Fibroblast of skin of back (primary cell): ENCODE measurements around the gene ASPHD2.
"Not testable (repeated sequence)": the region's sequence is repeated elsewhere in the genome, so short reads cannot be mapped to it uniquely, and the experiment has no call there.

ENCODE experiments used
- DNase-seq: peaks from one replicate; pipeline ENCODE4 v3.0.0-alpha.2; 2013

ASPHD2 gene

GRCh38 chr22:26416670-26417276, 12.3 kb upstream of the ASPHD2 start:
- peak; percentile 85 for DNase-seq

DNA sequence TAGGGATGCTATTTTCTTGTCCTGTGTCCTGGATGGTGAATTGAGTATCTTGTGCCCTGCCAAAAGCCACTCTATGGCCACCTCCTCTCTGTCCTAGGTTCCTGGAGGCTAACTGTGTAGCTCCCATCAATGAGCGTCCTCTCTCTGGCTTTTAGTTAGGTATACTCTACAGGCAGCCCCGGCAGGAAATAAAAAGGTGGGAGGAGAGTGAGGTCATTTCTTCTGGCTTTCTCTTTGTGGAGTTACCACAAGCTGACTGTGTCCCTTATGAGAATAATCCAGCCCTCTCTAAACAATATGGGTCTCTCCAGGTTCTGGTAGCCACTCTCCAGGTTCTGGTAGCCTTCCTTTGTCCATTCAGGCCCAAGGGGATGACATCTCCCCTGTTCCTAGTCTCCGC, 11.7 kb upstream of the ASPHD2 start:
- no peak for DNase-seq

DNA sequence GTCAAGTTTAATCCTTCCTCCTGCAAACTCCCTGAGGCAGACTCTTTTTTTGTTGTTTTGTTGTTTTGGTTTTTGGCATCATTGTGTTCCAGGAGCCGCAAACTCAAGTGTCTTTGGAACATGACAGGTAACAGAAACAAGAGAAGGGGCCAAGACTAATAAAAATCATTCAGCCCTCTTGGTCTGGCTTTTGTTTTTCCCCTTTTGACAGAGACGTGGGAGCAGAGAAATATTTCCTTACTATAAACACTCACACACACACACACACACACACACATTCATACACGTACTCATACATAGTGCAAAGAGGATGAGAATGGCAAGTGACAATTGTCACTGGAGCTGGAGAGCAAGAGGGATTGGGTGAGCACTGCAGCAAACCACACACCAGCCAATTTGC, 10.4 kb upstream of the ASPHD2 start:
- no peak for DNase-seq

- no peak for DNase-seq
These were observed 2.1 kb upstream of the ASPHD2 start for GRCh38 chr22:26426924-26427323.

DNA sequence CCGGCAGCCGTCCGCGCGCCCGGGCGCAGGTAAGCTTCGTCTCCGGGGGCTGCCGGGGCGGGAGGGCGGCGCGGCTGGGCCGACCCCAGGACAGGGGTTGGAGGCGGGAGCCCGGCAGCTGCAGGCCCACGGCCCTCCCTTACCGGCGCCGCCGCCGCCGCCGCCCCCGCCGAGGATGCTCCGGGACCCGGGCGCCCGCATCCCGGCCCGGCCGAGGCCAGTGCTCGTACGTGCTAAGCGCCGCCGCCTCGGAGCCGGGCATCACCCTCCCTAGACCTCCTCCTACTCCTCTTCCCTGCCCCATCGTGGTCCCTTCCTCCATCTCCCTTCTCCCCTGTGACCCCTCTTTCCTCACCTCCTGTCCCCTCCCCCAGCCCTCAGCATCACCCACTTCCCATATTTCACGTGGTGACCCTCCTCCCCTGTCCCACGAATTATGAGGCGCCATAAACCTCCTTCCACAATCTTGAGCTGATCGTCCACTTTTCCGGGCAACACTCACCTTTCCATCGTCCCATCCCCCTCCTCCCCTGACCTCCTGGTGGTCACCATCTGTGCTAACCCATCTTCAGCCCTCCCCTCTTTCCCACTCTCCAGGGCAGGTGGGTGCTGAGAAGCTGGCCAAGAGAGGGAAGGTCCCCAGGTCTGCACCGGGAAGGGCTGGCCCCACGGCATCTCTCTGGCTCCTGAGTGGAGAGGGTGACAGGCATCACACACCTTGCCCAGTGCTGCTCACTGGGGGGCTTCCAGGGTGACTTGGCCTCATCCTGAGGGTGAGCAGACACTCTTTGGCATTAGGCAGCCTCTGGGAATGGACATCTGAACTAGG, 612 bp downstream of the ASPHD2 start:
- DNase-seq = no peak

GRCh38 chr22:26430600-26430999, 1.5 kb downstream of the ASPHD2 start:
- no peak for DNase-seq

GRCh38 chr22:26431261-26431995, 2.4 kb downstream of the ASPHD2 start:
- peak; percentile 25 for DNase-seq

DNA sequence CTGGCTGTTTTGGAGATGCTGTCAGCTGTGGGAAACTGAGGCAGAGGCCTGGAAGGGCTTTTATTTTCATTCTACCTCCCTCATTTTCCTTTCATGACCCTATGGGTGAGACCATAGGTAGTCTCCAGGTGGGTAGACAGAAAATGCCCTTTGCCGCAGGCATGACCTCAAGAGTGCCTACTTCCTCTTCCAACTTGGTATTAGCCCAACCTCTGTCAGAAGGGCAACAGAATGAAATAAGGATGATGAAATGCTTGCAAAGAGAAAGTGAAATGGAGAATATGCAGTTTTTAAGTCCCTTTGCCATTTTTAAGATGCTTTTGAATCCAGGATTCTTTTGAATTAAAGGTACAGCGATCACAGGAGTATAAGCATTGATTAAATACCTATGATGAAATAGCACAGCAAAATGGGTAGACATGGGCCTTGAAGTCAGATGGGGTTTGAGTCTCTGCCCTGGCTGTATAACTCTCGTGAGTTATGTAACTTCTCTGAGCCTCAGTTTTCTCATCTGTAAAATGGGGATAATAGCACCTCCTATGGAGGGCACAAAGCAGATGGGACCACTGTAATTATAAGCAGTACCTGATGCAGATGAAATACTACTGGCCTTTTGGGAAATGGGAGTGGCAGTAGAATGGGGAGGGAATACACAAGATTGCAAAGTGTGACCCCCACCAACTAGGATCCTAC, 3.7 kb downstream of the ASPHD2 start:
- no peak for DNase-seq

- no peak for DNase-seq
These were observed 4.7 kb downstream of the ASPHD2 start for GRCh38 chr22:26433805-26434204.

- DNase-seq = no peak
These were observed 6.5 kb downstream of the ASPHD2 start for GRCh38 chr22:26435327-26436093.

GRCh38 chr22:26436903-26437515, 7.9 kb downstream of the ASPHD2 start:
- DNase-seq = no peak

- DNase-seq = no peak
These were observed 8.8 kb downstream of the ASPHD2 start for GRCh38 chr22:26437694-26438392.

- DNase-seq = not testable (repeated sequence)
These were observed 9.7 kb downstream of the ASPHD2 start for GRCh38 chr22:26438776-26439175.

DNA sequence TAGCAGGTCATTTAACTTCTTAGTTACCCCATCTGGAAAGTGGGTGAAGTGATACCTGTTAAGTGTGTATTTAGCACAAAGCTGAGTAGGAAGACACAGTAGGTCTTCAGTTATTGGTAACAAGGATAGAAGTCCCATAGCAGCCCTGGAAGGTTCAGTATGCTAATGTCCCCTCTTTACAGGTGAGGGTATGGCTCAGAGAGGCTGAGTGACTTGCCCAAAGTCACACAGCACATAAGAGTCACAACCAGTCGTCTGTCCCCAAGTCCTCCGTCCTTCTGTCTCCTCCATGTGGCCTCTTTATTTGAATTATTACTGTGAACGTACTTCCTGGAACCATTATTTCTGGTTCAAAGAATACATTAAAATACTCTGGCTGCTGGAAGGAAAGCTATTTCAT, 10.5 kb downstream of the ASPHD2 start:
- DNase-seq = no peak

DNA sequence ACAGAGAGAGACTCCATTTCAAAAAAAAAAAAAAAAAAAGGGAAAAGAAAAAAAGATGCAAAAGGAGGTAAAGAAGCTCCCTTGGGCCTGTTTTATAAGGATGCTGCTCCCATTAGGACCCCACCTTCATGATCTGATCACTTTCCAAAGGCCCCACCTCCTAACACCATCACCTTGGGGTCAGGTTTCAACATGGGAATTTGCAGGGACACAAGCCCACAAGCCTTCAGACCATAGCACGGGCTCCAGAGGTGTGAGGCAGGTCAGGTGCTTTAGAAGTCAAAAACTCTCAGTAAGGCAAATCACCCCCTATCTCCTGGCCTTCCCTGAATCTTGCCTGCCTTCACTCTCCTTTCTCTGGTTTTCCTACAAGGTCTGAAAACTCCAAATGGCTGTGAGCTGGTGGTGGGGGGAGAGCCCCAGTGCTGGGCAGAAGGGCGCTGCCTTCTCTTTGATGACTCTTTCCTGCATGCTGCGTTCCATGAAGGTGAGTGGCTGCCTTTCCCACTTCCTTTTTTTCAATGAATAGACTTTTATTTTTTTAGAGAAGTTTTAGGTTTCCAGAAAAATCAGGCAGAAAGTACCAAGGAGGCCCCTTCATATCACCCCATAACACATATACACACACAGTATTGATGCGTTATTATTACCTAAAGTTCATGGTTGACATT, 13.2 kb downstream of the ASPHD2 start:
- DNase-seq = no peak

GRCh38 chr22:26443901-26444690, 15.0 kb downstream of the ASPHD2 start:
- no peak for DNase-seq

GRCh38 chr22:26444777-26445176, 15.7 kb downstream of the ASPHD2 start:
- DNase-seq = no peak

GRCh38 chr22:26445577-26446275, 16.7 kb downstream of the ASPHD2 start:
- no peak for DNase-seq
